Measurements from ENCODE around the gene MAB21L3.
"Not testable (repeated sequence)": the region's sequence is repeated elsewhere in the genome, so short reads cannot be mapped to it uniquely, and the experiment has no call there.

The MAB21L3 gene

DNA sequence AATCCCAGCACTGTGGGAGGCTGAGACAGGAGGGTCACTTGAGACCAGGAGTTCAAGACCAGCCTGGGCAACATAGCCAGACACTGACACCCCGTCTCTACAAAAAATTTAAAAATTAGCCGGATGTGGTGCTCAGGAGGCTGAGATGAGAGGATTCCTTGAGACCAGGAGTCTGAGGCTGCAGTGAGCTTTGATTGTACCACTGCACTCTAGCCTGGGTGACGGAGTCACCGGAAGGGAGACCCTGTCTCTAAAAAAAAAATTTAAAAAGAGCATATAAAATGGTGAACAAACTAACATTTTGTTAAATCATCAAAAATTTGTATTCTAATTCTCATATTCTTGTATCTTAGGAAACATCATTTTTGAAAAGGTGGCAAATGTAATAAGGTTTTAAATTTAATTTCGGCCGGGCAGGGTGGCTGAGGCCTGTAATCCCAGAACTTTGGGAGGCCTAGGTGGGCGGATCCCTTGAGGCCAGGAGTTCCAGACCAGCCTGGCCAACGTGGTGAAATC is 27.1 kb downstream of the MAB21L3 start:
- DNase-seq (no peak), ATAC-seq (no peak)
- Mint-ChIP-seq H3K27ac (peak overlapping the region; percentile 80), H3K4me3 (peak overlapping the region; percentile 34), H3K27me3 (peaks cover 11% of the 10 kb centered on the region), H3K36me3 (ENCODE audit: low read depth) (no peaks in the 10 kb centered on the region), H3K4me1 (peaks cover 9% of the 10 kb centered on the region), H3K9me3 (no peaks in the 10 kb centered on the region)

- peaks cover 4% of the 10 kb centered on the region for H3K36me3 Mint-ChIP-seq (ENCODE audit: low read depth)
- H3K4me3 Mint-ChIP-seq = no peak overlapping the region
- peaks cover 9% of the 10 kb centered on the region for H3K27me3 Mint-ChIP-seq
- ATAC-seq = no peak
- no peak for DNase-seq
- peaks cover 5% of the 10 kb centered on the region for H3K4me1 Mint-ChIP-seq
- no peak overlapping the region for H3K27ac Mint-ChIP-seq
- peaks cover 10% of the 10 kb centered on the region for H3K9me3 Mint-ChIP-seq
Observed at GRCh38 chr1:116139592-116140134, 28.5 kb downstream of the MAB21L3 start.

GRCh38 chr1:116144151-116144550 is 33.0 kb downstream of the MAB21L3 start:
- Mint-ChIP-seq H3K27ac (no peak overlapping the region), H3K4me1 (peaks cover 6% of the 10 kb centered on the region), H3K9me3 (peaks cover 10% of the 10 kb centered on the region), H3K4me3 (no peak overlapping the region), H3K36me3 (ENCODE audit: low read depth) (peaks cover 4% of the 10 kb centered on the region), H3K27me3 (peaks cover 8% of the 10 kb centered on the region)
- ATAC-seq (no peak), DNase-seq (no peak)

- H3K9me3 Mint-ChIP-seq = peaks cover 10% of the 10 kb centered on the region
- H3K27me3 Mint-ChIP-seq, ATAC-seq: not testable (repeated sequence)
Observed at GRCh38 chr1:116146447-116147113, 35.4 kb downstream of the MAB21L3 start.

DNA sequence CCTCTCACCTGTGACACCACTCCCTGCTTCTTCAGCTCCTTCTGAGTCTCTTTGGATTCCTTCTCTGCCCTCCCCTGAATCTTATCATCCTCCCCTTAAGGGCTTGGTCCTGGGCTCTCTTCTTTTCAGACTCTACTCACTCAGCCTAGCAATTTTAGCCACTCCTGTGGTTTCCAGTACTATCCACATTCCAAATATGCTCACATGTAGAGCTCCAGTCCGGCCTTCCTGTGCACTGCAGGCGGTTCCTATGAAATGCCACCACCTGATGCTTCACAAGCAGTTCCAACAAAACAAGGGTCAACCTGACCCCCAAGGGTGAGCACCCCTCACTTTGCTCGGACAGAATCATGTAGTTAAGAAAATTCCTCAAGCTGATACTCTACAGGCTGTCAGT is 35.9 kb downstream of the MAB21L3 start:
- ATAC-seq = no peak

More at GRCh38 chr1:116146447-116147113, 35.4 kb downstream of the MAB21L3 start:
- H3K36me3 Mint-ChIP-seq (ENCODE audit: low read depth); H3K4me3 Mint-ChIP-seq; DNase-seq; H3K27ac Mint-ChIP-seq: not testable (repeated sequence)
- H3K4me1 Mint-ChIP-seq = peaks cover 13% of the 10 kb centered on the region

DNA sequence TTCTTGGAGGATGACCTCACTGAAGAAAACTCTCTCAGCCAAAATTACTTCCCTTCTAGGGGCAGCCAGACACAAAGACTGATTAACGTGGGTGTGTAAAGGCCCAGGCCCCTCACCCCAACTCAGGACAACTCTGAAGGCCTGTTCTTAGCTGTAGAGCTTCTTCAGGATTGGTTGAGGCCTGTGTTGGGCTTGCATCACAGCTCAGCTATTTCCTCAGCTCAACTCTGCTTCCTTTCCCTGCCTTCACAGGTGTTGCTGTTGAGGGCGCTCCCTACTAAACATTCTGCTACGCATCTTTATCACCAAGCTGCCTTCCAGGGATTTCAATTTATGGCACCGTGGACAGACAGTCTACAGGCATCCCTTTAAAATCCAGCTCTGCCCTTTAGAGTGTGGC is 36.8 kb downstream of the MAB21L3 start:
- Mint-ChIP-seq H3K36me3 (ENCODE audit: low read depth) (peaks cover 4% of the 10 kb centered on the region), H3K4me1 (peaks cover 16% of the 10 kb centered on the region), H3K27ac (no peak overlapping the region), H3K27me3 (peaks cover 9% of the 10 kb centered on the region), H3K9me3 (peaks cover 10% of the 10 kb centered on the region), H3K4me3 (no peak overlapping the region)
- DNase-seq (no peak), ATAC-seq (no peak)

More for the DNA sequence above, 35.9 kb downstream of the MAB21L3 start:
- Mint-ChIP-seq H3K4me3 (no peak overlapping the region), H3K27ac (no peak overlapping the region), H3K9me3 (peaks cover 10% of the 10 kb centered on the region), H3K4me1 (peaks cover 16% of the 10 kb centered on the region), H3K36me3 (ENCODE audit: low read depth) (peaks cover 4% of the 10 kb centered on the region), H3K27me3 (peaks cover 9% of the 10 kb centered on the region)
- DNase-seq = no peak

- Mint-ChIP-seq H3K9me3 (peaks cover 5% of the 10 kb centered on the region), H3K4me1 (peaks cover 16% of the 10 kb centered on the region), H3K27me3 (peaks cover 6% of the 10 kb centered on the region), H3K27ac (no peak overlapping the region), H3K4me3 (no peak overlapping the region), H3K36me3 (ENCODE audit: low read depth) (peaks cover 4% of the 10 kb centered on the region)
- no peak for DNase-seq
- no peak for ATAC-seq
Observed at GRCh38 chr1:116148967-116149366, 37.8 kb downstream of the MAB21L3 start.

- ATAC-seq (no peak), DNase-seq (no peak)
- Mint-ChIP-seq H3K4me1 (peaks cover 16% of the 10 kb centered on the region), H3K4me3 (no peak overlapping the region), H3K27me3 (peaks cover 4% of the 10 kb centered on the region), H3K27ac (no peak overlapping the region), H3K9me3 (no peaks in the 10 kb centered on the region), H3K36me3 (ENCODE audit: low read depth) (no peaks in the 10 kb centered on the region)
Observed at GRCh38 chr1:116150368-116150767, 39.2 kb downstream of the MAB21L3 start.

DNA sequence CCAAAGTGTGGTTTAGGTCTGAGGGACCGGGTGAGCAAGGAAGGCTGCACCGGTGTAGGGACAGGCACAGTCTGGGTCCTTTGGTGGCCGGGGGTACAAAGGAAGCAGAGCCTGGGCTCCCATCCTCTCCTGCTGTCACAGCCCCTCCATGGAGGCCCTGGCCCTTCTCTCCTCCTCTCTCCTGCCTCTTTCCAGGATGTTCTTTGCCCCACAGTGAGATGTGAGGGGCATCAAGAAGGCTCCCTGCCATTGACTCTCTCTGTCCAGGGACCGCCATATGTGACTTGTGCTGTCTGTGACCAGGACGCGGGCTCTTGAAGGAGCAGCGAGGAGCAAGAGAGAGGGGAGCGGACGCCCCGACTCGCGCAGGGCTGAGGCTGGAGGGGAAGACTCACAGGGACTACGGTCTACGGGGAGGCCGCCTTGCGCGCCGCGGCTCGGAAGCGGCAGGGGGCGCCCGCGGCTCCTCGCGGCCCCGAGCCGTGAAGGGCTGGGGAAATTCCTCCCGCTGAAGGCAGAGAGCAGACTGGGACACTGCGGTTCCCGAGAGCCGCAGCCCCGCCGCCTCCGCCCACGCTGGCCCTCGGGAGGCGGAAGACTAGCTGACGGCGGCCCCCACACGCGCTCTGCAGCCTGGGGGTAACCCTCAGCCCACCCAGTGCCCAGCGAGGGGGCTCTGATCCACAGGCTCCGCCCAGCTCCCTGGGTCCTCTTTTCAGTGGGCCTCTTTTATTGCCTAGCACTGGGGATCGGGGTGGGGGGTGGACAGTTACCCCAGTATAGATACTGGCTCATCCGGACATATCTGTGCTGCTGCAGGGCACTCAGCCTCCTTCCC is 40.8 kb downstream of the MAB21L3 start:
- Mint-ChIP-seq H3K27me3 (peaks cover 4% of the 10 kb centered on the region), H3K4me1 (peaks cover 12% of the 10 kb centered on the region), H3K4me3 (peak overlapping the region; percentile 66), H3K27ac (peak overlapping the region; percentile 55), H3K36me3 (ENCODE audit: low read depth) (peaks cover 1% of the 10 kb centered on the region), H3K9me3 (no peaks in the 10 kb centered on the region)
- DNase-seq = peak; percentile 83
- ATAC-seq = peak; percentile 95

DNA sequence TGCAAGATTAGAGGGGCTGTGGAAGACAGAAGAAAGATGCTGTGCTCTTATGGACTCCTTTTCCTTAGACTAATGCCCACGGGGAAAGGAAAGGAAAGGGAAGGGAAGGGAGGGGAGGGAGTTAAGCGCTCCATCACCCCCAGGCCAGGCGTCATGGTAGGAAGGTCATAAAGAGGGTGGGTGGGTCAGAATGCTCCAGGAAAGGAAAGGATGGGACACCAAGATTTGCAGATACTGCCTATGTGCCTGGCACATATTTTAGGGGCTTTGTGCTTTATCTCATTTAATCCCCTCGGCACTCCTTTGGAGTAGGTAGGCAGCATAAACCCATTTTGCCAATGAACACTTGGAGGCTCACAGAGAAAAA is 41.4 kb downstream of the MAB21L3 start:
- ATAC-seq = no peak
- Mint-ChIP-seq H3K27ac (no peak overlapping the region), H3K4me1 (peaks cover 12% of the 10 kb centered on the region), H3K9me3 (no peaks in the 10 kb centered on the region), H3K27me3 (peaks cover 4% of the 10 kb centered on the region), H3K36me3 (ENCODE audit: low read depth) (peaks cover 3% of the 10 kb centered on the region), H3K4me3 (no peak overlapping the region)
- no peak for DNase-seq

GRCh38 chr1:116152950-116153691 is 41.9 kb downstream of the MAB21L3 start:
- Mint-ChIP-seq H3K36me3 (ENCODE audit: low read depth) (peaks cover 3% of the 10 kb centered on the region), H3K9me3 (no peaks in the 10 kb centered on the region), H3K27me3 (peaks cover 4% of the 10 kb centered on the region), H3K27ac (no peak overlapping the region), H3K4me3 (no peak overlapping the region), H3K4me1 (peaks cover 12% of the 10 kb centered on the region)
- DNase-seq (no peak), ATAC-seq (no peak)

- H3K9me3 Mint-ChIP-seq = peaks cover 4% of the 10 kb centered on the region
- no peak for ATAC-seq
- DNase-seq = no peak
- peaks cover 3% of the 10 kb centered on the region for H3K36me3 Mint-ChIP-seq (ENCODE audit: low read depth)
- H3K4me3 Mint-ChIP-seq = no peak overlapping the region
- no peak overlapping the region for H3K27ac Mint-ChIP-seq
- H3K4me1 Mint-ChIP-seq = peaks cover 12% of the 10 kb centered on the region
- H3K27me3 Mint-ChIP-seq = peaks cover 4% of the 10 kb centered on the region
Observed at GRCh38 chr1:116153692-116154031, 42.5 kb downstream of the MAB21L3 start.

GRCh38 chr1:116154536-116154935 is 43.3 kb downstream of the MAB21L3 start:
- ATAC-seq (no peak), DNase-seq (no peak)
- H3K4me1 Mint-ChIP-seq = peaks cover 12% of the 10 kb centered on the region
- H3K9me3 Mint-ChIP-seq = peaks cover 8% of the 10 kb centered on the region
- no peak overlapping the region for H3K4me3 Mint-ChIP-seq
- H3K27ac Mint-ChIP-seq = no peak overlapping the region
- H3K27me3 Mint-ChIP-seq = peaks cover 4% of the 10 kb centered on the region
- peaks cover 3% of the 10 kb centered on the region for H3K36me3 Mint-ChIP-seq (ENCODE audit: low read depth)

DNA sequence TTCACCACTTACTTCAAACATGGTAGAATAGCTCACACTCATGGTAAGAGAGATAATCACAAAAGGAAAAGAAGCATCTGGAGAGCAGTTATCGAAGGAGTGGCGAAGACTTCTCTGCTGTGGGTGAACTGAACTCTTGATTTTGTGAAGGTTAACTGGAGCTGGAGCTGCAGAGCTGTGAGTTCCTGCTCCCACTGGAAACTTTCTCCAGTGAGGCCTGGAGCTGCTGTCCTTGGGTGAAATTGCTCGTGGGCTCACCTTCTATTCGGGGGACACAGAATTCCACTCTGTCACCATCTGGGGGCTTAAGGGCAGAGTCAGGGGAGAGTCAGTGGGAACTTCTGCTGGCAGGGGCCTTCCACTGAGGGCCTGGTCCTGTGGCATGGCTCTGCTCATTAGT is 45.9 kb downstream of the MAB21L3 start:
- H3K4me3 Mint-ChIP-seq = no peak overlapping the region
- H3K9me3 Mint-ChIP-seq = peaks cover 8% of the 10 kb centered on the region
- peaks cover 2% of the 10 kb centered on the region for H3K27me3 Mint-ChIP-seq
- peaks cover 3% of the 10 kb centered on the region for H3K36me3 Mint-ChIP-seq (ENCODE audit: low read depth)
- no peaks in the 10 kb centered on the region for H3K4me1 Mint-ChIP-seq
- no peak overlapping the region for H3K27ac Mint-ChIP-seq
- DNase-seq (no peak), ATAC-seq (no peak)

All from activated naive CD8-positive, alpha-beta T cell treated with anti-CD3 and anti-CD28 coated beads, Interleukin-2, amount 50 U/mL, for 24 hours (primary cell).